Fibroblast of pulmonary artery (primary cell): ENCODE results near the gene PYGB.

Experiments used
- DNase-seq: peaks from one replicate; pipeline ENCODE4 v3.0.0-alpha.2; 2010; ENCODE audit warnings: low read depth
- H3K4me3 ChIP-seq: replicated peaks from 2 replicates; pipeline ENCODE4 v1.5.1; 2011; ENCODE audit warnings: low read depth, mild to moderate bottlenecking, control low read depth, low read length, moderate library complexity
- CTCF ChIP-seq: IDR thresholded peaks from 2 replicates; pipeline ENCODE4 v1.5.1; 2011; ENCODE audit warnings: mild to moderate bottlenecking, control low read depth, low read length, inconsistent platforms; ENCODE audit errors: missing control alignments

PYGB gene

DNA sequence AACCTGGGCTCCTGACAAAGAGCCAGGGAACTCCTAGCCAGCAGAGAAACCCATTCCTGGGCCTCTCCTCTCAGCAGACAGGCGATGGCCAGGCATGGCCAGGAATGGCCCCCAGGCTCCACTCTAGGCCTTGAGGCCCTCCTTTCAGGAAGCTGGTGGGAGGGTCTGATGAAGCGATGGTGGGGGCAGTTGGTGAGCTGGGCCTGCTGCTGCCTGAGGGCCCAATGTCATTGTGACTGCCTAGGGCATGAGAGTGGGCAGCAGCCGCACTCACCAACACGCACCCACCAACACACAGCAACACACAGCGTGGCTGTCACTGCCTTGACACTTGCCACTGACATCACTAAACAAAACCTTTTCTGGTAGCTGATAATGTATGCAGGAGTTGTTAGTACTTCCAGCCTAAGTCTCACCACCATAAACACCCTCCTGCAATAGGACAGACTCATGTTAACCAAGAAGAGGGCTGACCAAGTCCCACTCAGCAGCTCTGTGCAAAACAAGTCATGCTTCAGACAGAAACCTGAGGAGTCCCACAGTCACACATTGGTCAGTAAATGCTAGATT, 73.5 kb downstream of the PYGB start:
- no peak for DNase-seq
- H3K4me3 ChIP-seq: no peak overlapping the region
- TF ChIP-seq CTCF: no peak

- DNase-seq: no peak
- no peak overlapping the region for H3K4me3 ChIP-seq
- TF ChIP-seq CTCF: no peak
Measured at GRCh38 chr20:25321991-25322390, 74.1 kb downstream of the PYGB start.

GRCh38 chr20:25323496-25324246, 75.8 kb downstream of the PYGB start:
- TF ChIP-seq CTCF: no peak
- H3K4me3 ChIP-seq: no peak overlapping the region
- DNase-seq: no peak

GRCh38 chr20:25324412-25324811, 76.5 kb downstream of the PYGB start:
- no peak for DNase-seq
- TF ChIP-seq CTCF: no peak
- H3K4me3 ChIP-seq: no peak overlapping the region

- TF ChIP-seq CTCF: no peak
- H3K4me3 ChIP-seq: no peak overlapping the region
- no peak for DNase-seq
Measured at GRCh38 chr20:25325073-25325472, 77.2 kb downstream of the PYGB start.

GRCh38 chr20:25325997-25326396, 78.1 kb downstream of the PYGB start:
- no peak for DNase-seq
- no peak for TF ChIP-seq CTCF
- H3K4me3 ChIP-seq: no peak overlapping the region
